Fibroblast of skin of left biceps (primary cell): ENCODE measurements around the gene ISYNA1.

ENCODE experiments used
- DNase-seq, 2 experiments: peaks; one replicate each; pipeline ENCODE4 v3.0.0-alpha.2; 2013; ENCODE audit warnings: low read depth in 2 of 2

The ISYNA1 gene

DNA sequence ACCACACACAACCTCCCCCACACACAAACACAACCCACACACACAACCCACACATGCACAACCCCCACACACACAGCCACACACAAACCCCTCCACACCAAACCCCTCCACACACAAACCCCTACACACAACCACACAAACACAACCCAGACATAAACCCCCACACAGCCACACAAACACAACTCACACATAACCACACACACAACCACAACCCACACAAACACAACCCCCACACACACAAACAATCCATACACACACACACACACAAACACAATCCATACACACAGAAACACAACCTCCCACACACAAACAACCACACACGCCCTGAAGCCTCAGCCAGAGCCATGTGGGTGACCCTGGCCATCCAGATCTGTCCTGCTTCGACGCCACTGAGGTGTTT is 30.0 kb upstream of the ISYNA1 start:
- DNase-seq: no peak

DNA sequence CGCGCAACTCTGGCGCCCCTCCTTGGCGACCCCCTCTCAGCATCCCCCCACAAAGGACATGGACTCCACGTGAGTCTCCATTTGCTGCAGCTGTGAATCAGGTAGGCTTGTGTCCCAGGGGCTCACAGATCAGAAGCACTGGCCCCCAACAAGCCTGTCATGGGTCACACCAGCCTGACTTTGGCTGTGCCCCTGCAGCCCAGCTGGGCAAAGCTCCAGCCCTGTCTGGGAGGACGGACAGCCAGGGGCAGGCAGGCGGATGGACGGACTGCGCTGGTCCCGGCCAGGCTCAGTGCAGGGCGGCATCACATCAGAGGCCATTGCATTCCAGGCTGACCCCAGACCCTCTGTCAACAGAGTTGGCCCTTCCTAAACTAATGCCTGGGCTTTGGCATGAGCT is 28.4 kb upstream of the ISYNA1 start:
- no peak for DNase-seq

DNA sequence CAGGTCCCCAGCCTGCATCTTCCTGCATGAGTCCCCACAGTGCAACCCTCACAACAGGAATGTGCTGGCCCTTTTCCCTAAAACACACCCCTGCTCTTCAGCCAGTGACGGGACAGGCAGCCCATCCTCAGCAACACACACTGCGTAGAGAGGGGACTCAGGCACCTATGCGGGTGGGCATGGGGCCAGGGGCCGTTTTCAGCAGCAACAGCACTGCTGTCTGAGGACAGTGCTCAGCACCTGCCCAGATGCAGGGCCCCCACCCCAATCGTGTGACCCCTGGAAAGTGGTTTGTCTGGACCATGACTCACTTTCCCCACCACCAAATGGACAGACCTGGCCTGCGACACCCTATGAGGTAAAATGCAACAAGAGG is 28.0 kb upstream of the ISYNA1 start:
- DNase-seq: no peak

DNA sequence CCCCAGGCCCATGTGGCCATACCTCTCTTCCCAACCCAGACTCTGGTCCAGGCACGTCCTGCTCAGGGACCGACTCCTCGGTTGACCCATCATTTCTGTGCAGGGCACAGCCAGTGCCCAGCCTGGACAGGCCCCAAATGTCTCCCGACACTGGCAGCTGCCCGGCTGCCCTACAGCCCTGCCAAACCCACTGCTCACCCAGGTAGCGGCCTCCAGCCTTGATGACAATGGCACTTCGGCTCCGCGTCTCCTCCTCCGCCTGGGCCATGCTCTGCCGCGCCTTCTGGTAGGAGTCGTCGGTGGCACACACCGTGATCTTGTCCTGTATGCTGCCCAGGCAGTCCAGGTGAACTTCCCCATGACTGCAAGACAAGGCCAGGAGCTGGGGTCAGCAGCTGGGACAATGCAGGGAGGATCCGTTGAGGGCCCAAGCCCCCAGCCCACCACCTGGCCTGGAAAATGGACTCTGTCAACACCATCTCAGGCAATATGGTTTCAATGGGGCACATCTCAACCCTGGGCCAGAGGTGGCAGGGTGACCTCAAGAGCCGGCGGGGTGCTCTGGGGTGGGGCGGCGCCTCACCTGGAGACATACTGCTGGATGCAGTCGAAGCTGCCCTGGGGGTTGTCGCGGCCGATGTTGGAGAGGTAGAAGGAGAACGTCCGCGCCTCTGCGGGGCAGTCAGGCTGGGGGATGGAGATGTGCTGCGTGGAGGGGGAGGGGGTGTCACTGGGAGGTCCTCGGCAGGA is 27.5 kb upstream of the ISYNA1 start:
- no peak for DNase-seq

DNA sequence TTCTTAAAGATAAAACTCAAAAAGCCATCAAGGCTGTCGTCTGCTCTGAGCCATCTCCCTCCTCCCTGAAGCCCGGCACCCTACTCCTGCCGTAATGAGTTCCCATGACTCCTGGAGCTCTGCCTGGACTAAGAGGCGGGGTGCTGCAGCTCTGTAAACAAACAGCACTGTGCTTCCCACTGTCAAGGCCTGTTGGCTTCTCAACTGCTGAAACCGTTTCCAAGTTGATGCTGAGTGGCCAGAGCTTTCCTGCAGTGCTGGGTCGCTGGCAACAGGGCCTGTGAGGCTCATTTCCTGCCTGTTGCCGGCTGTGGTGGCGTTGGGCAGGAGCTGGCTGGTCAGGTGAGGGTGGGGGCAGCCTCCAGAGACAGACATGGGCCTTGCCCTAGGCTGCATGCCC is 26.7 kb upstream of the ISYNA1 start:
- no peak for DNase-seq

DNA sequence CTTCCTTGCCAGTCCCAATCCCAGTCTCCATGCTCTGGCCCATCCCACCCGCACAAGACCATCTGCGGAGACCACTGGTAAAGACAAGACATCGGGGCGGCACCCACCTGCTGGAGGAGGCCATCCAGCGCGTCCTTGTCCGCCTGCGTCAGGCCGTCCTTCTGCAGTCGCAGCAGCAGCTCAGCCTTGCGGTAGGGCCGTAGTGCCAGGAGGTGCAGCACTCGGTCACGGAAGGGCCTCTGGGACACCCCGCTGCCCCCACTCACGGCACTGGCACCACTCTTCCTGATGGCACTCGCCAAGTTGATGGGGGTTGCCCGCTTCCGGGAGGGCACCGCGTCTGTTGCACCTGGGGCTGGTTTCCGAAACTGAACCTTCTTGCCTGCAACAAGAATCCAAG is 23.5 kb upstream of the ISYNA1 start:
- DNase-seq: no peak

DNA sequence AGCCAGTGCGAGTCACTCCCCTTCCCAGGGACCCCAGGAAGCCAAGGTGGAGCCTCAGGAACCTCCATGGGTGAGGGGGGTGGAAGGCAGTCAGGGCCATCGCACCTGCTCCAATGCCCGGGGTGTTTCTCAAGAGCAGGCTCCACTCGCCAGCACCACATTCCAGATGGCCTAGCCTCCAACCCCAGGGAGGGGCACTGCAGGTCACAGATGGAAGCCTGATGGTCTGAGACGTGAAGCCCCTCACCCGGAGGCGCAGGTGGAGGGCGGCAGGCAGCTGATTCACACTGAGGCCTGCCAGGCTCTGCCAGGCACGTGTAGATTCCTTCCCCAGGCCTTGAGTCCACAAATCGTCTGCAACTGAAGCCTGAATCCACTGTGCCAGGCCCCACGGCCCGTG is 23.0 kb upstream of the ISYNA1 start:
- no peak for DNase-seq

DNA sequence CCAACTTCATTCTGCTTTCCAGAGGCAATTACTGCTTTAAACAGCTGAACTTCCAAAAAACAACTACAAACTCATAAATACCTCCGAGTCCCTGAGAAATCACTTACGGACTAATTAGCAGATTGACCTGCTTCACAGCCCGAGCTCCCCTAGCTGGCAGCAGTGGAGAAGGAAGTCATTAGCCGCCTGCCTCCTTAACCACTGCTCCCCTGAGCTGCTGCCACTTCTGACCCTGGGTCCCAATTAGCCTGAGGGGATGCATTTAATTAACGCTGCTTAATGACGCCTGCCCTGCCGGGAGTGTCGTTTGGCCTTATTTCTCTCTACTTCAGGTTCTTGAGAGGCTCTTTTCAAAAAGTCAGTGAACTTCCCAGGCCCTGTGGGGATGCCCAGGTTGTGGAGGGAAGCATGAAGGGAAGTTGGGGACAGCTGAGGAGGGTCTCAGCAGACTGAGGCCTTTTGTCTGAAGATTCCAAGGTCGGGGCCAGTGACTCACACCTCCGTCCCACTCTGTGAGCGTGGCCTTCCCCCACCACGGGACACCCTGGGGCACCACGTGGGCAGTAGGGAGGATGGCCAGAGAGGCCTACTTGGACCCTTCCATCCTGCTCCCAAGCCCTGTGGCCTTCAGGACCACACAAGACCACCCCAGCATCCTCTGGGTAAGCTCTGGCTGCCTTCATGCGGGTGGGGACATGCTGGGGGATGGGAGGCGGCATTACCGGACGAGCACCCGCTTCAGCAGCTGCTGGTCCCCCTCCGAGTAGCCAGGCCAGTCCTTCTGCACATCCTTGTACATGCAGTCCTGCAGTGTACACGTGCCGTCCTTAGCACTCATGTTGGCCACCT is 19.8 kb upstream of the ISYNA1 start:
- DNase-seq: no peak

DNA sequence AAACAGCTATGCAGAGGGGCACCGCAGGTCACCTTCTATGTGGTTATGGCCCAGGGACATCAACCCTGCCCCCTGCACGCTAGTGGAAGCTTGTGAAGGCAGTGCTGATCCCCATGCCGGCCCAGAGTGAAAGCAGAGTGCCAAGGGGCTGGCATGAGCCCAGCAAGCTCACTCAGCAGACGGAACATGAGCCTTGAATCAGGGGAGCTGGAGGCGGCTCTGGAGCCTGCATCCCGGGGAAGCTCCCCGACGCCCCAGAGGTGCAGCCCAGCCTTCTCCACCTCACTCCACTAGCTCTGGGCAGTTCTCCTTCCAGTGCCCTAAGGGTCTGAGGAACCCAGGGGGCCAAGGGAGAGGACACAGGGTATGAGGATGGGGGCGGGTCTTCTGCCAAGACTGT is 19.0 kb upstream of the ISYNA1 start:
- no peak for DNase-seq

DNA sequence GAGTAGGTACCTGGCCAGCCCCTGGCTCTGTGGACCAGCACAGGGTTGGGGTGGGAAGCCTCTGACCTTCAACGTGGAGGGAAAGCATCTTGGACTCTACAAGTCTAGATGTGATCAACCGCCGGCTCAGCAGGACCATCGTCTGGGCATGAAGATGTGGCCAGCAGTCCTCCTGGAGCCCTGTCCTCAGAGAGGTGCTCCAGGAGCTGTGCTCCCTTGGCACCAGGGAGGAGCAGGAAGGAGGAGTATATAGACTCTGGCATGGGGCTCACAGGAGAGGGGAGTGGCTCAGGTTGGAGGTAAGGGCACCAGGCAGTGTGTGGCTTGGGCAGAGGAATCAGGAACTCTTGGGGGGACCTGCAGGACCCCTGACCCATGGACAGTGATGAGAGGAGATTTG is 18.3 kb upstream of the ISYNA1 start:
- no peak for DNase-seq

DNA sequence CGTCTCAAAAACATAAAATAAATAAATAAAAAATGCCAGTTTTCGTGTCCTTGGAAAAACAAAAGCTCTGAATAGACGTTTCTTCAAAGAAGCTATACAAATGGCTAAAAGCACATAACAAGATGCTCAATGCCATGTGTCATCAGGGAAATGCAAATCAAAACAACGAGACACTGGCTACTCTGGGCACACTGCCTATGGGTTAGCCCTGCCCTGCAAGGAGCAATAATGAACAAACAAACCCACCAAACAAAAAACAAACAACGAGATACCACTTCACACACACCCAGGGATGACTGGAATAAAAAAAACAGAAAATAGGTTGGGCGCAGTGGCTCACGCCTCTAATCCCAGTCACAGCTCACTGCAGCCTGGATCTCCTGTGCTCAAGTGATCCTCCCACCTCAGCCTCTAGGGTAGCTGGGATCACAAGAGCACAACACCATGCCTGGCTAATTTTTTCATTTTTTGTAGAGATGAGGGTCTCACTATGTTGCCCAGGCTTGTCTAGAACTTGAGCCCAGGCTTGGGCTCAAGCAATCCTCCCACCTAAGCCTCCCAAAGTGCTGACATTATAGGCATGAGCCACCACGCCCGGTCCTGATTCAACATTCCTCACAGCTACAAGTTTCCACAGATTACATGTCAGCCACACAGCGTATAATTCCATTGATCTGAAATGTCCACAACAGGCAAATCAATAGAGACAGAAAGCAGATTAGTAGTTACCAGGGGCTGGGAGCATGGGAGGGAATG is 15.5 kb upstream of the ISYNA1 start:
- no peak for DNase-seq

DNA sequence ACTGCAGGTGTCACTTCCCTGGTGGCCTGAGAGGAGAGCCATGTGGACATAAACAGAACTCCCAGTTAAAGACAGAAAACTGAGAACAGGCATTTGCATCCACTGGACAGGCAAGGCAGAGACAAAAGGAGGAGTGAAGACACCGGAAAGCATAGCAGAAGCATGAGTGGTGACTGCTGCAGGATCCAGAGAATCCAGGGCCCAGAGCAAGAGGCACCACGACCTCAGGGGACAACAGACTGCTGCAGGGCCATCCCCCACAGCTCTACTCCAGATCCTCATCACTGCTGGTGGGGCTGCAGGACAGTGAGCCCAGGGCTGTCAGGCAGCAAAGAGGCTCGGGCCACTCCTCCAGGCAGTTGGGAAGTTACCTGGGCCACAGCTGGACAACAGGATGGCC is 14.5 kb upstream of the ISYNA1 start:
- DNase-seq: no peak

DNA sequence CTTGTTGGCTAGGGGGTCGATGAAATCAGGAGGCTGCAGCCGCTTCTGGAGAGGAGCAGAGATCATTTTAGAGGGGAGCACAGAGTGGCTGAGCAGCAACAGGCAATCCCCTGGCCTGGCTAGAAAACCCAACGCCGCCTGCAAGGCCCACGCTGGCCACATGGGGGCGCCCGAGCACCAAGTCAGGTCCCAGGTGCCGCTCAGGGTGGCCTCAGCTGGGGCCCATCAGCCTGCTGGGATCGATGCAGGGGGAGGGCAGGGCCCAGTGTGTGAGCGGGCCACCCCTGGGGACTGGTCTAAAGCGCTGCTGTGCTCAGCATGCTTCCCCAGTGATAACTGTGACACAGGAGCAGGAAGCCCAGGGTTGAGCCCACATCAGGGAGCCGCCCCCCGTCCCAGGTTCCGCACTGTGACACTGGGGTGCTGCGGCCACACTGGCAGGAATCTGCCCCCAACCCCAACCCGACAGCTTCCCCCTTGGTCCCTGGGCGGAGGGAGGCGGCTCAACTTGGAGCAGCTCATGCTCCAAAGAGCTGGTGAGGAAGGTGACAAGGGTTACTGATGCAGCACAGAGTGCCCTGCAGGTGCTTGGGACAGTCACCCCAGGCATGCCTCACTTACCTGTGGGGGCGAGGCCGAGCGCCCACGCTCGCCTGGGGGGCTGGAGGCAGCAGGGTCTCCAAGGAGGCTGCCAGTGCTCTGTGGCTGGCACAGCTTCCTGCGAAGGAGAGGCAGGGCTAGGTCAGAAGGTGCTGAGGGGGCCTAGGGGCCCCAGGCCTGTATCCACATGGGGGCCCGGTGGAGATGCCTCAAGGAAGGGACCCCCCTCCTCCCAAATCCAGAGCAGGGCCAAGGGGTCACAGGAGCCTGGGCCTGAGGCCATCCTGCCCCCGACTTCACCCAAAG is 13.3 kb upstream of the ISYNA1 start:
- peak in 1 of 2 experiments; percentile 33 for DNase-seq

DNA sequence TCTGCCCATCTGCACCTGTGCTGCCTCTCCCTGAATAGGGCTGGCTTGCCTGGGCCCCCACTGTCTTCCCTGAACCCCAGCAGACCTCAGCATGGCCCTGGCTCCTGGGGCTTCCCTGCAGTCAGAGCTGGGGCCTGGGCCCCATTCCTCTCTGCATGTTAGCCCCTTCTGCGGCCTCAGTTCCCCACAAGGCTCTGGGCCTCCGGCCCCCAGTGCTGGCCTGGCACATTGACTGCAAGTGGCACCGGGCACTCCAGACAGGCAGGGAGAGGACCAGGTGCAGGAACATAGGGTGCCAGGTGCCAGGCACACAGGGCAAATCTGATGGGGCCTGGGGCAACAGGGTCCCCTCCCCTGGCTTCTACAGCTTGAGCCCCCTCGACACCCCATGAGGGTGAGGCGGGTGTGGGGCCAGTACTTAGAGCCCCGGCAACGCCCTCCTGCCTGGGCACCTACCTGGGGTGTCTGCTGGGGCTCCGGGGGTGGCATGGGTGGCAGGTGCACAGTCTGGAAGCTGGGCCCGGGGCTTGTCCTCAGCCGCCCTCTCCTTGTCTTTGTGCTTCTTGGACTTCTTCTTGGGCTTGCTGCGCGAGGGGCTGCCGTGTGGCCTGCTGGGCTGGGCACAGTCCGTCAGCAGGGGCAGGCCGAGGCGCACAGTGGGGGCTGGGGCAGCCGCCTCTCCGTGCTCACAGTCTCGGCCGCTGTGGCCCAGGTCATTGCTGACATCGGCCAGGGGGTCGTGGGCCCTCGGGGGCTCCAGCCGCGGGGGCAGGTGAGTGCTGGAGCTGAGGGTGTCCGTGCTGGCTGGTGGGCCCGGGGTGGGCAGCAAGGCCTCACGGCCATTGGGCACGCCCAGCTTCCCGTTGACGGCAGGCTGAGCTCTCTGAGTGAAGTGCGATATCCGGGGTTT is 12.3 kb upstream of the ISYNA1 start:
- no peak for DNase-seq

DNA sequence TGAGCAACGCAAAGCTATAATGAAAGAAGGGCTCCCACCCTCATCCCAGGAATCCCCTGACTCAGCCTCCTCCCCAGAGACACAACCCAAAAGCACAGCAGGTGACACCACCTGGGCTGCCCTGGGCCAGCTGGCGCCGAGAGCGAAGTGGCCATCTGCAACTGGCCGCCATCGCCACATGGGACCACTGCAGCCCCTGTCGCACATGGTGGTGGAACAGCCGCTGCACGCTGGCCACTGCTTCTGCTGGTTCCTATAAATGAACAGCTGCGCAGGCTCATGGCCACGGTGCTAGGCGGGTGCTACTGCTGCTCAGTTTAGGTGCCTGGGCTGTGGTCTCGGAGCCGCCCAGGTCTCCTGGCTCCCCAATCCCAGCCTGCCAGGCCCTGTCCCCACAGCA is 11.6 kb upstream of the ISYNA1 start:
- no peak for DNase-seq

DNA sequence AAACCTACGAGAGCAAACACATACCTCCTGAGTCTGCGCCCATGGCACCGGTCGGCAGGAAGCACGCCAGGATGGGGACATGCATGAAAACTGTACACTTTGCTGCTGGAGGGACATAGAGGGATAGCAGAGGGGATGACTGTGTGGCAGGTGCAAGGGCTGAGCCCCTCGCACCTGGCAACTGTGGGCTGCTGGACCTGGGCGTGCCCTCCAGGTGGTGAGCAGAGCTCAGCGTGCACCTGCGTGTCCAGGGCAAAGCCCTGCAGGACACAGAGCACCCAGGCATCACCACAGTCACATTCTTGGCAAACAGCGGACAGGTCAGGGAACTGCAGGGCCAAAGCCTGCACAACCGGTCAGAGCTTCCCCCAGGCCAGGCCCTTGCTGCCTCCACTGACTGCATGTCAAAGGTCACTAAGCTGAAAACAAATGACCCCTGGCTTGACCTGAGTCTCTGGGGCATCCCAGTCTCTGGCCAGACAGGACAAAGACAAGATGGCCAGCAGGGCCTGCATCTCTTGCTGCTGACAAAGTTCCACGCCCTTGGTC is 9.0 kb upstream of the ISYNA1 start:
- DNase-seq: no peak

DNA sequence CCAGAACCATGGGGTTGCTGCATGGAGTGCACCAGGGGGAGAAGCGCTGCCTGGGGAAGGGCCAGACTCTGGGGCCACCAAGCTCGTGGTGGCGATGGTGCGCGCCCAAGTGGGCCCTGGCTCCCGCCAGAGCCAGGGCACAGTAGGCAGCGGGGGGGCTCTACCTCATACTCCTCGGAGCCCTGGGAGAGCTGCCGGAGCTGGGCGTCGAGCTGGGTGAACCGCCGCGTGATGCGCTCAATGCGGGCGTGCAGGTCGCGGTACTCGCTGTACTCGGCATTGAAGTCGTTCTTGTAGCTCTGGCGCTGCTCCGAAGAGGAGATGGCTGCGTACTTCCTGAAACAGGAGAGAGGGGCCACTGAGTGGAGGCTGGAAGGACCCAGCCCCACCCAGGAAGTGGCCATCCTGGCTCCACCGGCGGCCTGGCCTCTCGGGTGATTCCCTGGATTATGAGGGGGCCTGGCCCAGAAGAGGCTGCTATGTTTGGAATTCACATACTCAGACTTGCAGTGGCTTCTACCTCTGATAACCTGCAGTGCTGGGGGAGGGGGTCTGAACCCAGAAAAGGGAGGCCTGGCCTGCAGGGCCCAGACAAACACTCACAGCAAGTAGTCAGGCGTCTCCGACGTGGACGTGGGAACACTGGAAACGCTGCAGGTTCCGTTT is 8.3 kb upstream of the ISYNA1 start:
- no peak for DNase-seq

DNA sequence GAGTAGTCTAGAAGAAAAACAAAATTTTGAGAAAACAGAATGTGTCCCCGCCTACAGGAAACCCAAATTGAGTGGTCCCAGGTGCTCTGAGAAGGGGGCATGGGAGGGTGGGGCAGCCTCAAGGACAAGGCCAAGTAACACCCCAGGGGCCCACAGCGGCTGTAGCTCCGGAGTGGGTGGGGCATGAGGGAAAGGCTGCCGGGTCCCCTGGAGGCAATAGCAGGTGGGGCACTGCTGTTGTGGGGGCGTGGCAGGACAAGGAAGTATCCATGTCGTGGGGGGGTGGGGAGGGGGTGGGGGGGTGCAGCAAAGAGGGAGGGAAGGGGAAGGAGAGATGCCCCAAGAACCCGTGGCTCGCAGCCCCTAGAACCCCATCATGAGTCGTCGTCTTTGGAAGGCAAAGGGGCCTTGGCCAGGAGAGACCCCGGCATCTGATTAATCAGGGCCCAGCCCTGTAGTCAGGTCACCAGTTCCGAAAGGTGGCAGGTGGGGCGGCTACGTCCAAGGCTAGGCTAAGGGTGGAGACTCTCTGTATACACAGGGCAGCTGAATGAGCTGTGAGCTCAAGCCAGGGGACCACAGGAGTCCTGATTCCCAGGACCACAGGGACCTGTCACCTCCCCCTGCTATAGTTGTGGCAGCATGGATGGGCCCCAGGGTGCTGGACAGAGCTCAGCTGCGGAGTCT is 7.5 kb upstream of the ISYNA1 start:
- DNase-seq: no peak

DNA sequence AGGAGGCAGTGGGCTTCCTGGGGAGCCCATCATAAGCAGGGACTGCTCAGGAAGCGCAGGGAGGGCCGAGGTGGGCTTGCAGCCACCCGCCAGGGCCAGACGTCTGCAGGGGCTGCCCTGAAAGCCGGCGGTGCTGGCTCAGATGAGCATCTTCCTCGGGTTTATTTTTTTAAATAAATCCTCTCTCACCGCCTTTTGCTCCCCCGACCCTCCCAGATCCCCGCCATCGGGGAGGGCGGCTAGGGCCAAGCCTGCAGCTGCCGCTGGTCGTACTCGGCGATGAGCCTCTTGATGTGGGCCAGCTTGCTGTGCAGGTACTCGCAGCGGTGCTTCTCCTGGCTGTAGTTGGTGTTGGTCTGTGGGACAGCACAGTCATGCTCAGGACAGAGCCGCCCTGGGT is 6.6 kb upstream of the ISYNA1 start:
- no peak for DNase-seq
